K562 (cell line): ENCODE measurements around the gene RETREG2. TPM values are rescaled to one million over a fixed set of nuclear protein-coding genes. Genes with fewer than 3 reads are reported as not detected.

Source experiments
- FOXK2 ChIP-seq, 2 experiments: fragments of 450-650 bp; IDR thresholded peaks in 1 of 2; conservative IDR thresholded peaks in 1 of 2; 2 replicates each; pipeline ENCODE4 v1.6.1; 2016; ENCODE audit warnings: low read depth in 2 of 2, mild to moderate bottlenecking in 1 of 2
- GABPB2 ChIP-seq: fragments of 250-450 bp; sonication (Bioruptor Pico); conservative IDR thresholded peaks from 2 replicates; pipeline ENCODE4 v1.5.1; 2021; ENCODE audit warnings: mild to moderate bottlenecking
- HDAC3 ChIP-seq: fragments of 450-650 bp; IDR thresholded peaks from 2 replicates; pipeline ENCODE4 v1.6.1; 2018; ENCODE audit warnings: borderline replicate concordance, mild to moderate bottlenecking, moderate library complexity; ENCODE audit not compliant: partially characterized antibody
- RAD51 ChIP-seq: fragments of 450-650 bp; IDR thresholded peaks from 2 replicates; pipeline ENCODE4 v1.7.1; 2016; ENCODE audit warnings: low read depth, mild to moderate bottlenecking, borderline replicate concordance
- SIN3A ChIP-seq, 2 experiments: fragments of 150-350 bp in 1 of 2; IDR thresholded peaks; 2 replicates each; pipeline ENCODE4 v1.6.1; 2011 to 2016; ENCODE audit warnings: borderline replicate concordance in 2 of 2, low read depth in 2 of 2, low read length in 2 of 2, mild to moderate bottlenecking in 2 of 2, moderate library complexity in 2 of 2; ENCODE audit not compliant: control insufficient read depth in 1 of 2
- SRF ChIP-seq, 2 experiments: fragments of 250-450, 450-650 bp in 1 of 2; sonication (Bioruptor Pico) in 1 of 2; sonication (generic) in 1 of 2; formaldehyde crosslinking; IDR thresholded peaks; 2 replicates each; pipeline versions ENCODE4 v1.5.0 to v1.5.1; 2020 to 2022; ENCODE audit warnings: mild to moderate bottlenecking in 1 of 2, missing genetic modification reagents in 1 of 2
- ZNF184 ChIP-seq: sonication (generic); formaldehyde crosslinking; IDR thresholded peaks from 2 replicates; pipeline ENCODE4 v1.5.0; 2020; ENCODE audit warnings: missing genetic modification reagents
- polyA plus RNA-seq, 8 experiments: library from polyadenylated mRNA; depleted of rRNA in 4 of 8; stranded (reverse) in 5 of 8; unstranded in 3 of 8; fragments of >200 nt; fragmentation: Nextera tagmentation in 2 of 8; fragmentation: Illumina TruSeq in 1 of 8; extraction: Ambion mirVana in 2 of 8; extraction: Trizol in 1 of 8; gene quantifications; 2 replicates each; pipeline versions ENCODE4 v1.2.1 to v1.2.3, GENCODE V29; 2011 to 2014; ENCODE audit warnings: inconsistent platforms in 1 of 8, missing spikeins in 1 of 8
- total RNA-seq, 7 experiments: library from RNA; depleted of rRNA in 6 of 7; stranded (reverse); fragments of >200 nt in 6 of 7; fragmentation: Illumina TruSeq in 2 of 7; extraction: Trizol in 2 of 7; gene quantifications; 2 replicates each; pipeline versions ENCODE4 v1.2.1 to v1.2.3, GENCODE V29; 2011 to 2021; ENCODE audit warnings: low replicate concordance in 1 of 7
- TF ChIP-seq, protein P1 (sequence below), 2 experiments: fragments of 250-450 bp in 1 of 2; fragments of 450-650 bp in 1 of 2; sonication (Bioruptor Pico) in 1 of 2; IDR thresholded peaks; 2 replicates each; pipeline versions ENCODE4 v1.6.1 to v1.8.0; 2016 to 2021; ENCODE audit warnings: mild to moderate bottlenecking in 2 of 2, moderate library complexity in 2 of 2, missing compliant biosample characterization in 1 of 2, missing genetic modification characterization in 1 of 2
- TF ChIP-seq, protein P2 (sequence below): fragments of 250-450 bp; sonication (Bioruptor Pico); IDR thresholded peaks from 2 replicates; pipeline ENCODE4 v1.9.0; 2021; ENCODE audit warnings: mild to moderate bottlenecking, inconsistent platforms
- TF ChIP-seq, protein P3 (sequence below): sonication (generic); formaldehyde crosslinking; IDR thresholded peaks from 2 replicates; pipeline ENCODE4 v1.8.1; 2023; ENCODE audit warnings: mild to moderate bottlenecking, missing genetic modification reagents, moderate library complexity
- TF ChIP-seq, protein P4 (sequence below), 2 experiments: fragments of 450-650 bp in 1 of 2; sonication (generic) in 1 of 2; formaldehyde crosslinking in 1 of 2; IDR thresholded peaks; 2 replicates each; pipeline versions ENCODE4 v1.7.1 to v1.9.0; 2016 to 2022; ENCODE audit warnings: inconsistent platforms in 1 of 2, mild to moderate bottlenecking in 1 of 2, missing genetic modification reagents in 1 of 2

RETREG2 gene
- total and polyA plus RNA-seq, 9 of the 15 experiments (the other 6 are each of a cell fraction or from before 2014, with no cell fraction given): 4.9 to 40.1 (median 19.2) TPM

DNA sequence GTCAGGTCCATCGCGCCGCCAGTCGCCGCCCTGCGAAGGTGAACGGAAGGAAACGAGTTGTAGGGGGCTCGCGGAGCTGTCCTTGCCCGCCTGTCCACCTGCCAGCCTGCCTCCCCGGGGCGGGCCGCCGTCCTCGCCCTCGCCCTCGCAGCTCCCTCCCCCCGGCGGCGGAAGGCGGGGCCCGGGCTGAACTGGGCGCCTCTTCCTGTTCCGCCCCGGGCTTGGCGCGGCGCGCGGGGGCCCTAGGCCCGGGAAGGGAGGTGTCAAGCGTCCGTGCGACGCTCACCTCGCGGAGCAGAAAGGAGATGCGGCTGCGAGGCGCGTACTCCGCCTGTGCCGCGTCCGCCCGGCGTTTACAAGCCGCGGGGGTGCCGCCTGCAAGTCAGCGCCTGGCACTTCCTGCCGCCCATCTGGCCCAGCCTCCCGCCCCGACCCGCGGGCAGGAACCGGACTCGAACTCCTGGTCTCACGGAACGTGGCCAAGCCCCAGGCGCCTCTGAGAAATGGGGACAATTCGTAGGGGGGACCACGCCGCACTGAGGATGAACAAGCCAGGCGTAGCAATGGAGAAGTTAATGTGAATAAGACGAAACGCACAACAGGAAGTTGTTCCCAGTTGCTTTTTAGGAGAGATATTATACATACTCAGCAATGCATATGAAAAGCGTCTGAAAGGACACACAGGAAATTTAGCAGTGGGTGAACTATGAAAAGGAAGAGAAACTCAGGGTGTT lies 1.1 kb upstream of the RETREG2 start, which contains the start of gene CNPPD1 (continued):
- TF ChIP-seq RAD51 (no peak), HDAC3 (no peak), ZNF184 (CRISPR knock-in tag) (no peak), SRF (CRISPR knock-in tag; IDR thresholded peaks at IDR 0.05) (peak in 1 of 2 experiments; percentile 29; a peak in 1 of 4 replicates), GABPB2 (CRISPR knock-in tag) (no peak), FOXK2 (conservative IDR thresholded peaks at IDR 0.05 in 1 of 2, IDR thresholded peaks at IDR 0.05 in 1 of 2; ENCODE audit: low read depth in 2 of 2) (no peak), SIN3A (IDR thresholded peaks at IDR 0.05; ENCODE audit: borderline replicate concordance in 2 of 2, control insufficient read depth in 1 of 2, low read depth in 2 of 2, low read length in 2 of 2) (0 out of 4 replicates have a peak, but pooled peaks have one; percentile 4 to 19)
- TF ChIP-seq, protein P1, sequence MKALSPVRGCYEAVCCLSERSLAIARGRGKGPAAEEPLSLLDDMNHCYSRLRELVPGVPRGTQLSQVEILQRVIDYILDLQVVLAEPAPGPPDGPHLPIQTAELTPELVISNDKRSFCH (CRISPR knock-in tag; IDR thresholded peaks at IDR 0.05): no peak
- TF ChIP-seq, protein P1 (tag; IDR thresholded peaks at IDR 0.05): peak; percentile 39; the same call in 1 of the 2 replicates
- TF ChIP-seq, protein P2, sequence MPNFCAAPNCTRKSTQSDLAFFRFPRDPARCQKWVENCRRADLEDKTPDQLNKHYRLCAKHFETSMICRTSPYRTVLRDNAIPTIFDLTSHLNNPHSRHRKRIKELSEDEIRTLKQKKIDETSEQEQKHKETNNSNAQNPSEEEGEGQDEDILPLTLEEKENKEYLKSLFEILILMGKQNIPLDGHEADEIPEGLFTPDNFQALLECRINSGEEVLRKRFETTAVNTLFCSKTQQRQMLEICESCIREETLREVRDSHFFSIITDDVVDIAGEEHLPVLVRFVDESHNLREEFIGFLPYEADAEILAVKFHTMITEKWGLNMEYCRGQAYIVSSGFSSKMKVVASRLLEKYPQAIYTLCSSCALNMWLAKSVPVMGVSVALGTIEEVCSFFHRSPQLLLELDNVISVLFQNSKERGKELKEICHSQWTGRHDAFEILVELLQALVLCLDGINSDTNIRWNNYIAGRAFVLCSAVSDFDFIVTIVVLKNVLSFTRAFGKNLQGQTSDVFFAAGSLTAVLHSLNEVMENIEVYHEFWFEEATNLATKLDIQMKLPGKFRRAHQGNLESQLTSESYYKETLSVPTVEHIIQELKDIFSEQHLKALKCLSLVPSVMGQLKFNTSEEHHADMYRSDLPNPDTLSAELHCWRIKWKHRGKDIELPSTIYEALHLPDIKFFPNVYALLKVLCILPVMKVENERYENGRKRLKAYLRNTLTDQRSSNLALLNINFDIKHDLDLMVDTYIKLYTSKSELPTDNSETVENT: peak; percentile 80; the same call in 1 of the 2 replicates
- TF ChIP-seq, protein P3, sequence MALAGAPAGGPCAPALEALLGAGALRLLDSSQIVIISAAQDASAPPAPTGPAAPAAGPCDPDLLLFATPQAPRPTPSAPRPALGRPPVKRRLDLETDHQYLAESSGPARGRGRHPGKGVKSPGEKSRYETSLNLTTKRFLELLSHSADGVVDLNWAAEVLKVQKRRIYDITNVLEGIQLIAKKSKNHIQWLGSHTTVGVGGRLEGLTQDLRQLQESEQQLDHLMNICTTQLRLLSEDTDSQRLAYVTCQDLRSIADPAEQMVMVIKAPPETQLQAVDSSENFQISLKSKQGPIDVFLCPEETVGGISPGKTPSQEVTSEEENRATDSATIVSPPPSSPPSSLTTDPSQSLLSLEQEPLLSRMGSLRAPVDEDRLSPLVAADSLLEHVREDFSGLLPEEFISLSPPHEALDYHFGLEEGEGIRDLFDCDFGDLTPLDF (CRISPR knock-in tag): peak; percentile 57; the same call in 1 of the 2 replicates
- TF ChIP-seq, protein P4, sequence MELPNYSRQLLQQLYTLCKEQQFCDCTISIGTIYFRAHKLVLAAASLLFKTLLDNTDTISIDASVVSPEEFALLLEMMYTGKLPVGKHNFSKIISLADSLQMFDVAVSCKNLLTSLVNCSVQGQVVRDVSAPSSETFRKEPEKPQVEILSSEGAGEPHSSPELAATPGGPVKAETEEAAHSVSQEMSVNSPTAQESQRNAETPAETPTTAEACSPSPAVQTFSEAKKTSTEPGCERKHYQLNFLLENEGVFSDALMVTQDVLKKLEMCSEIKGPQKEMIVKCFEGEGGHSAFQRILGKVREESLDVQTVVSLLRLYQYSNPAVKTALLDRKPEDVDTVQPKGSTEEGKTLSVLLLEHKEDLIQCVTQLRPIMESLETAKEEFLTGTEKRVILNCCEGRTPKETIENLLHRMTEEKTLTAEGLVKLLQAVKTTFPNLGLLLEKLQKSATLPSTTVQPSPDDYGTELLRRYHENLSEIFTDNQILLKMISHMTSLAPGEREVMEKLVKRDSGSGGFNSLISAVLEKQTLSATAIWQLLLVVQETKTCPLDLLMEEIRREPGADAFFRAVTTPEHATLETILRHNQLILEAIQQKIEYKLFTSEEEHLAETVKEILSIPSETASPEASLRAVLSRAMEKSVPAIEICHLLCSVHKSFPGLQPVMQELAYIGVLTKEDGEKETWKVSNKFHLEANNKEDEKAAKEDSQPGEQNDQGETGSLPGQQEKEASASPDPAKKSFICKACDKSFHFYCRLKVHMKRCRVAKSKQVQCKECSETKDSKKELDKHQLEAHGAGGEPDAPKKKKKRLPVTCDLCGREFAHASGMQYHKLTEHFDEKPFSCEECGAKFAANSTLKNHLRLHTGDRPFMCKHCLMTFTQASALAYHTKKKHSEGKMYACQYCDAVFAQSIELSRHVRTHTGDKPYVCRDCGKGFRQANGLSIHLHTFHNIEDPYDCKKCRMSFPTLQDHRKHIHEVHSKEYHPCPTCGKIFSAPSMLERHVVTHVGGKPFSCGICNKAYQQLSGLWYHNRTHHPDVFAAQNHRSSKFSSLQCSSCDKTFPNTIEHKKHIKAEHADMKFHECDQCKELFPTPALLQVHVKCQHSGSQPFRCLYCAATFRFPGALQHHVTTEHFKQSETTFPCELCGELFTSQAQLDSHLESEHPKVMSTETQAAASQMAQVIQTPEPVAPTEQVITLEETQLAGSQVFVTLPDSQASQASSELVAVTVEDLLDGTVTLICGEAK (IDR thresholded peaks at IDR 0.05): peak; percentile 76
- TF ChIP-seq, protein P4 (CRISPR knock-in tag; IDR thresholded peaks at IDR 0.05): no peak
